Stimulated activated naive CD4-positive, alpha-beta T cell (primary cell): ENCODE results near the gene FAM72B.
"Not testable (repeated sequence)": the region's sequence is repeated elsewhere in the genome, so short reads cannot be mapped to it uniquely, and the experiment has no call there.

Experiments used
- DNase-seq, 6 experiments: peaks; one replicate each; lab custom pipeline; 2025; lab: John Stamatoyannopoulos, UW

The FAM72B gene

DNA sequence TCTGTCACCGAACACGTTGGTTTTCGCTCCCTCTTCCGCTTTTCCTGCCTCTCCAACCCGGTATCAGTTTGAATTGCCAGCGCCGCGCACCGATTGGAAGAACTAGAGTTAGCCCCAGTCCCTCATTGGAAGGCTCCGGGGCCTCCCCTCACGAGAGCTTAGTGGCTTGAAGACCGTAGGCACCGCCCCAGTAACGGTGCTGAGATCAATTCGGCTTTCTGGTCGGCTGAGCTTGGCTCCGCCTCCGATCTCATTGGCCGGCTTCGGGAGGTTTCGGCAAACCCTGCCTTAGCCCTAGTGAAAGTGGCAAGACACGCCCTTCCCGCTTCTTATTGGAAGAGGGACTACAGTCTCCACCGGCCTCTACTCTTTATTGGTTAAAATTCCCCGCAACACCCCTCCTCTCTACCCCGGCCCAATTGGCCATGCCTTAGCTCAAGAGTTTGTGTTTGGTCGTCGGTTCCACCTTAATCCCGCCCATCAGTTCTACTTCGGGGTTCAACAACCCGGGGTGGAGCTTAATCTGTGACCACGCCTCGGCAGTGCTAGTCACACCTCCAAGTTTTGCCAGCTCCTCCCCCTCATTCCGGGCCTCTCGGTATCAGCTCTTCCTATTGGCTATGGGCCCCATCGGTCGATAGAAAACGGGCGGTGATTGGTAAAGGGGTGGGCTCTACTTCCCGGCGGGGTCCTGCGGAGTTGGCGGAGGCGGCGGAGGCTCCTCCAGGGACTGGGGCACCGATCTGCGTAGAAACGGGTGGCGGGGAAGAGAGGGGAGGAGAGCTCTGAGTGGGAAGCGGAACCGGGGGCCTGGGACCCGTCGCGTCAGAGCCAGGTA is at the start of gene FAM72B, which contains the start of gene SRGAP2C:
FAM72B (minus strand) TSS at position 51 of the 838 bp plus-strand sequence. CDS start 851 bp downstream, outside the sequence.
SRGAP2C (plus strand) TSS at position 686 of the 838 bp plus-strand sequence. CDS start 2,472 bp downstream, outside the sequence.
- peak; percentile 87 to 99 (median 96) for DNase-seq

DNA sequence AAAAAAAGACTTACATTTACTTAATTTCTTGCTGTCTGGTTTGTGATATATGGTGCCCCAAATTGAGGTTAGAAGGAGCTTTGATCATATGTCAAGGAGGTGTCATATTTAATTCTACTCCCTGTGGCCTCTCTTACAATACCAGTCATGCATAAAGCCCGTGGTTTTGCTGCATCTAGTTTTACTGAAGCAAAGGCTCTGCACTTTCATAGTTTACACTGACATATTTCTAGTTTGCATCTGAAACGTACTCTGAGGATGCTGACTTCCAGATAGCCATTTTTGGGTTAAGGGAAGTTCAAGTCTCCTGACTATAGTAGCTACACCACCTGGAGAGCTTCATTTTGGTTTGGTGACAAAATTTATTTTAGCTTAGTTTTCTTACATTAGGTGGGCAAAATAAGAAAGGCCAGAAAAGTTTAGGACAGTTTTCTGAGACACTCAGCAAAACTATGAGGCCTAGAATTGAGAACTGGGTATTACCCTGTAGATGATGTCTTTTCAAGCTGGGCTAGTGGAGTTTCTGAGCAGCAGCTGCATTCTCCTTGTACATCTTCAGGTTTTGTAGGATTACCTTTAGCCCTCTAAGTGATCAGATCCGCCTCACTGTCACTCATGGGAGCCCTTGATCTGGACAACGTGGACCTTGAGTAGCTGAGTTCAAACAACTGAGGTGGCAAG is 48.4 kb upstream of the FAM72B start:
- DNase-seq, result not testable (repeated sequence)

DNA sequence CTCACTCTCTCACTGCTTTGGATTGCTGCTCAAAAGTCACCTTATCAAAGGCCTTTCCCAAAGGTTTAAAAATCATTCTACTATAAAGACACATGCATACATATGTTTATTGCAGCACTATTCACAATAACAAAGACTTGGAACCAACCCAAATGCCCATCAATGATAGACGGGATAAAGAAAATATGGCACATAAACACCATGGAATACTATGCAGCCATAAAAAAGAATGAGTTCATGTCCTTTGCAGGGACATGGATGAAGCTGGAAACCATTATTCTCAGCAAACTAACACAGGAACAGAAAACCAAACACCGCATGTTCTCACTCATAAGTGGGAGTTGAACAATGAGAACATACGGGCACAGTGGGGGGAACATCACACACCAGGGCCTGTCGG is 46.5 kb upstream of the FAM72B start:
- DNase-seq, result not testable (repeated sequence)

DNA sequence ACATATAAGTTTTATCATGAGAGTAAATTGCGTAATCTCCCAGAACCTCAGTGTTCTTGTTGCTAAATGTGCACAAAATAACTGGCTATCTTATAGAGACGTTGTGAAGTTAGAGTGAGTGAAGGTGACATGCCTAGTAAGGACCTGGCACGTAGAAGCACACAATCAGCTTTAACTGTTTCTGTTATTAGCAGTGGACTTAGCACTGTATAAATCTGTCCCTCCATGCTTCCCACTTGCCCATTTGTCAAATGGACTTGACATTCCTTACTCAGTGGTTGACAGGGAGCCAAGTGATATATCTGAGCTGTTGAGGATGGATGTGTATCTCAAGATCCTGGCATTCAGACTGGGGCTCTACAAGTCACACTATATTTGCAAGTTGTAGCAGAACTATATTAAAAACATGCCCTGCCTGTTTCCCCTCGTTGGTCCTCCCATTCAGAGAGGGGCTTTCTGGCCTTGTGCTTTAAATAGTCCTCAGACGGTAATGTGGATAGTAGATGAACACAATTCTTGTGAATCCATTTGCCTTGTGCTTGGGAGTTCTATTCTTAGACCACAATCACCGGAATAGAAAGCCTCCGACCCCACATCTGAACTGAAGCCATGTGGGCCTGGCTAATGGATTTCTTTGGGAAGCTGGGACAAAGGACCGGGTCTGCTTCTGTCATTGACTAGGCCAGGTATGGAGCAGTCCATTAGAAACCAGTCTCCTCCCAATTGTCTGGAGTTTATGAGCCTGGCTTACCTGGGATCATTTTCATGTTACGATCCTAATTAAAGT is 43.6 kb upstream of the FAM72B start:
- DNase-seq, result not testable (repeated sequence)

DNA sequence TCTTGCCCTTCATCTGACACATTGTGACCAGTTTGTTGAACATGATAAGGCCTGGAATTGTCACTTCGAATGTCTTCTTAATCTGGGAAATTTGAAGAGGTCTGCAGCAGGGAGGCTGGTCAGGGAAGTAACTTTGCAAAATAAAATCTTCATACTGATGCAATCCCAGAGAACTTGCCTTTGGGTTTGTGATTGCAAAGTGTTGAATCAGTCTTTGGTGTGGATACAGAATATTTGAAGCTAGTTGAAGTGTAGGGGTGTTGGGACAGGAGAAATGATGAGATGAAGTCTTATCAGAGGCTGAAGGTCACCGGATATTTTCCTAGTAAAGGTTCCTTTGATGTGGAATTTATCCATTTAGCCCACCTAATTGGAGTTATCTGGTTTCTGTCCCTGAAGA is 42.8 kb upstream of the FAM72B start:
- DNase-seq, result not testable (repeated sequence)

DNA sequence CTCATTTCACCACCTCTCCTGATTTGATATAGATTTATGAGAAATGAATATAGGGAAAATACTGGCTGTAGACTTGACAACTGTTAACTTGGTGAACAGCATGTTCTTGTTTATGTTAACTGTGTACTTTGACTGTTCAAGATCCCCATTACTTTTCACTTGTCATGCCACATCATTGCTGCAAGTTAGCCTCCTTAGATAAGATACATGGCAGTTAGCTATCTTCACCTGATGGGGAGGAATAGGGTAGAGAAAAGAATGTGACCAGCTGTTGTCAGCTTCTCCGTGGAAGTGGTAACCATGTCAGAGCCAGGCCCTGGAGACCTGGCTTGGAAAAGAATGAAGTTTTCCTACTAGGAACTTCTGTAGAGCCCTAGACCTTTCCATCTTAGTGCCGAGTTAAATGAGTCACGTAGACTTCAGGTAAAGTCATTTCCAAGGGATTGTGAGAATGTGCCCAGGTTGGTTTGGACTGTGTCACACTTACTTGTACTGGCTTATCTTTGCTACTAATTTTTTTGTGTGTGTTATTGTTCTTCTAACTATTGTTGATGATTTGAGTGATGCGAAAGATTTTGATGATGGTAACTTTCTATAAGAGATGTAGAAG is 42.3 kb upstream of the FAM72B start:
- not testable (repeated sequence) for DNase-seq

DNA sequence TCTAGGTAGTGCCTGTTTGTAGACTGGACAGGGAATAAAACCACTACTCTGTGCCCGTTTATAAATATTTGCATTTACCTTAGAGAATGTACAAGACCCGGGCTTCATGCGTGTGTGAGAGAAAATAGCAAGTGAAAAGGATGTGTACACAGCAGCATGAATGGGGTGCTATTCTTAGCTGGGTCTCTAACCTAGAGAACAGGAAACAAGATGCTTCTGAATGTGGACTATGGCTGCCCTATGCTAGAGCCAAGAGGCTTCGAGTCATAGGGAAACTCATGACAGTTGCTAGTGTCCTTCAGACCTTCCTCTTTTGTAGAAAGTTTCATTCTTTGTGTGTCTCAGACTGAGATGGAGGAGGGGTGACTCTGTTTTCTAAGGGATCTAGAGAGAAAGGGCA is 40.6 kb upstream of the FAM72B start:
- DNase-seq, result not testable (repeated sequence)

DNA sequence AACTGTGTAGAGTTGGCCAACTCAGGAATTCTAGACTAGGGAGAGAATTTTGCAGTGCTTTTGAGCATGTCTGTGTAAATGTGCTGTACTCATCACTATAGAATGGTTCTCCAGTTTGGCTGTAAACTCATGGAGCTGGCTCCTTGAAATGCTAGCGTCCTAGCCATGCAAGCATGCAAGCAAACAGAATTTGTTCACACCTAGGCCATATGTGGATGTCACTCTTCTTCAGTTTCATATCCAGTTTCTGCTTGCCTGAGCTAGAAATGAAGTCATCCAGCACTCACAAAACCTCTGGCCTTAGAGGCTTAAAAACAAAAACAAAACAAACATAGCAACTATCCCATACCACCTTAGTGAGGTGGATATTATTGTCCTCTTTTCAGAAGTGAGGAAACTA is 37.6 kb upstream of the FAM72B start:
- not testable (repeated sequence) for DNase-seq

DNA sequence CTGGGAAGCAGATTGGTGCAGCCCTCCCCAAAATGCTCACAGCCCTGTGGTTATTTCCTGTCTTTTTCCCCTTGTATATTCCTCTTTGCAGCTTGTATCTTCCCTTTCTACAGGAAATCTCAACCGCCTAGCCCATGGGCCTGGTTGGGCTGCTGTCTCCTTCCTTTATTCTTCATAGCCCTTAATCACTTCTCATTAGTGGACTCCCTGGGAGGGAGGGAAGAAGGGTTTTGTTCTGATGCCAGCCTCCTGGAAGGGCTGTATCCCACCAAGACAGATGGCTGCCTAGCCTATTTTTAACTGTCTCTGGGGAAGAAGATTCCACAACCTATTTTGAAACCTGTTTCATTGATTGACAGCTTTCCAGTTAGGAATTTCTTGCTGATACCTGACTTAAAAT is 32.5 kb upstream of the FAM72B start:
- DNase-seq, result not testable (repeated sequence)

DNA sequence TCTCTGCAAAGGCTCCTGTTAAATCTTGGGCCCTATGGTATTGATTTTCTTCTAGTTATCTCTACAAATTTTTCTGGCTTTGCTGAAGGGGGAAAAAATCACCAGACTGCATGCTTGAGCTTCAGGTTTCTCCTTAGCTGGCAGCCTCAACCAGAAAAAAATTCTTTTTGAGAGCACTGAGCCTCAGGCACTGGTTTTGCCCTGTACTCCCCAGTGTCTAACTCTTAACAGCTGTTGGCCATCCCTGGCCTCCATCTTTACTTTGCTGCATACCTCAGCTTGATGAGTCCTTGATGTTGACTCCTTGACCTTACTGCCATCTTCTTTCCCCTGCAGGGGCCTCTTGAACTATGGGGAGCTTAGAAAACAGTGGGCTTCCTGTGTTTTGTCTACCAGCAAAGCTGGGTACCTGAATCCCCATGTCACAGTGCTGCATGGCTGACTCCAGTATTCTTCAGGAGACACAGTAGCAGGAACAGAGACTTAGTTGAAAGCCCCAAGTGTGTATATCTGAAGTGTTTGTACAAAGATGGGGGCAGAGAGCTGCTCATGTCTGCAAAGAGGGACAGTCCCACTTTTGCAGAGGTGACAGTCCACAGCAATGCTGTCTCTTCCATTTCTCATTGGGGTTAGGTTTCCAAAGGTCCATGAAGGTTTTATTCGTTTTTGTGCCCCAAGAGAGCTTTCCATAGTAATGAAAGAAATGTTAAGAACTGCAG is 31.7 kb upstream of the FAM72B start:
- not testable (repeated sequence) for DNase-seq

DNA sequence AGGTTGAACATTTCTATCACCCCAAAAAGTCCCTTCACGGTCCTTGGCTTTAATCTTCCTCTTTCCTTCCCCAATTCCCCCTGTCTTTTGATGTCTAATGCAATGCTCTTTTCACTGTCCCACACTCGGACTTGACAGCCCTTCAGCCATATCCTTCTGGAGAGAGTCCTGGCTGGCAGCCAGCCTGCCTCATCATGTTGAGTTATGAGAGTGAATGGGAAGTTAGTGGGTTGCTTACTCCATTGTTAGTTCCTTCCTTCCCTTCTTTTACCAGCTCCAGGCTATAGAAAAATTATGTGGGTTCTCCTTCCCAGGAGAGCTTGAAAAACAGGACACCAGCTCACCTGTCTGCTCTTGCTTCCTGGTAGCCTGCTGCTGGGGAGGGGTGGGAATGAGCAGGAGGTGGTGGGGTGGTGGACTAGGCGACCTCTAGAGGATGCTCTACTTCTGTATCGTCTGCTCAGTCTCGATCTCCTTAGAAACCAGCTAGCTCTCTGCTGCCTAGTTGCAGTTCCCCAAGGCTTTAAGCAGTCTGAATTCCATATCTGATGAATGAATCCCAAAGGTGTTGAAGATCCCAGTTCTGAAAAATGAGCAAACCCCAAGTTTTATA is 30.5 kb upstream of the FAM72B start:
- not testable (repeated sequence) for DNase-seq

DNA sequence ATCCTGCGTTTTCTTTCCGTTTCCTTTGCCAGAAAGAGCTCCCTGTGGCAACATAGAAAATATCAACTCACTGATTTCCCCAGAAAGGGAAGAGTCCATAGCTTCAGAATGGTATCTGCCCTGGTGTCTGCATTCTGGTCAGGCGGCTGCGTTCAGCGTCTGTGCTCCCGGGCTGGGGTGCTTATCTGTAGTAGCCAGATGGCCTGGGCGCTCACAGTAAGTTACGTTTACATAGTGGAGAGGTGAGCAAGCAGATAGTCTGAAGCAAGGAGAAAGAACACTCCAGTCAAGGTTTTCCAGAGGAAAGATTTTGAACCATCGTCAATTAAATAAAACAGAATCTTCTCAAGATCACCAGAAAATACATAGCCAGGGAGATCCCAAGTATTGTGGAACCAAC is 29.4 kb upstream of the FAM72B start:
- DNase-seq, result not testable (repeated sequence)

DNA sequence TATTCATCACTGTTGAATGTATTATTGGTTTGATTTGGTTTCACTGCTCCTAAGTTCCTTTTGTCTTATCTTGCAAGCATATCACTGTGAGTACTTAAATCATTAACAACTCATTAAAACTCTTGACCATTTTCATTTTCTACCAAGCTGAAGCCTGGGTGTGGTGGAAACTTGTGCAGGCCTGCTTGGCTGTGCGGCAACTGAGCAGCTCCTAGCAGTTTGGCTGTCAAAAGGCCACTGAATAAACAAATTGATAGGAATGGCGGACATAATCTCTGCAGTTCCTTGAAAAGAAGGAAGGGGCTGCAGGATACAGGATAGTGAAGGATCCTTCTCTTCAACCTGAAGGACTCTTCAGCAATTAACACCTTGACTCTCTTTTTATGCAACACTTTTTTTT is 26.6 kb upstream of the FAM72B start:
- not testable (repeated sequence) for DNase-seq

DNA sequence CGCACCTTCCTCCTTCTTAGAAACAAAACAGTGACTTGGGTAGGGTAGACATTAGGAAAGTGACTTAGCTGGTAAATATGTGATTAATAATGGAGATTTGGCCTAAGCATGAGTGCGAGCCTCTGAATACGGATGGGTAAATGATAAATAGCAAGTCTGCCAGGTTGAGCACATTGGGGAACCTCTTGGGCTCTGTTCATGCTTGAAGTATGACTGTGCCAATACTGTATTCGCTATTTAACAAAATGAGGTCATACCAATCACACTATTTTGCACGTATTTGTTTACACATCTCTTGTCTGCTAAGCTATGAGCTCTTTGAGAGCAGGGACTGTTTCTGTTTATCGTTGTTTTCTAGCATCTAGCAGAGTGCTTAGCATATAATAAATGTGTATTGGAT is 24.2 kb upstream of the FAM72B start:
- DNase-seq, result not testable (repeated sequence)

DNA sequence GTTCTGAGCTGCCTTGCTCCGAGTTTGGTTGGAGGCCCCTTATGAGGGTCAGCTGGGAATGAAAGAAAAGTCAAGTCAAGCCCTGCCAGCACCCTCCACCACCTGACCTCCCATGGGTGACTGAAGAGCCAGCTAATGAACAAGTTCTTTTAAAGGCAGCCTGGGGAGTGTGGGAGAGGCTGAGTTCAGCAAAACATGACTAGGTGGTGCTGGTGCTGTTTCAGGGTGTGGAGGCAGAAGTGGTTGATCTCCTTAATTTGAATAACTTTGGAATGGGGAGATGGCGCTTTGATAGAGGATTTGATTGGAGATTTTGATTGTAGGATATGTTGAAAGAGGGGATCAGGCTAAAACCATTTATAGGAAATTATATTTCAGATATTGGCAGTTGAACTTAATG is 23.2 kb upstream of the FAM72B start:
- DNase-seq, result not testable (repeated sequence)

DNA sequence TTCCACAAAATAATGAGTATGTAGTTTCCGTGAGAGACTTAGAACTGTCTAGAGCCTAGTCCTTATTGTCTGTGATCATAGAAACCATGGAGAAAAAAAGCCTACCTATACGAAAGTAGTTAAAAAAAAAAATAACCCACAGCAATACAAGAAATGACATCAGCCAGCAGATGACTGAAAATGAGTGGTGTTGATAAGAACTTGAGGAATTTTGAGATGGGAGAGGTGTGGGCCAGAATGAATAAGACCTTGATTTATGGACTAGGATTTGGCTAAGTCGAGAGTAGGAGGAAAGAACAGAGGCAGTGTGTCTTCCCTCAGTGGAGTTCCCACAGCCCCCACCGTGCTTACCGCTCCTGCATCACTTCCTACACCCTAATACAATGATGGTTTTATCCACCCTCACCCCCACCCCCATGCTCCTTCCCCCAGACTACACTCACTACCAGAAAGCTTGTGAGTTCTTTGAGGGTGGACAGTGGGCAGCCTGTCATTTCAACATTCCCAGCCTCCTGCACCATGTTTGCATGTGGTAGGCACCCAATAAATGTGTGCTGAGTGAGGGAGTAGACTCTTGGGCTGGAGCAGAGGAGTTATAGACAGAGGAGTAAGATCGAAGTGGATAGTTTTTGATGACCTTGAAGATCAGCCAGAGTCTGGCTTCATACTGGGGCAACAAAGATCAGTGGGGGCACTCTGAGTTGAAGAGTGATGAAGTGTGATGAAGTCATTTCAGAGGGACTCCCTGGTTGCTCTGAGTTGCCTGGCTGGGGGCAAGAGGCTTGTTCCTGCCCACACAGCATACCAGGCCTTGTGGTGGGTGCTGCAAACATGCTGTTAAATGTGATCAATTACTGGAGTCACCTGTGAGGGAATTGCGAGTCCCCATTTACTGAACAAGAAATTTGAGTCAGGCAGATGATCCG is 21.9 kb upstream of the FAM72B start:
- DNase-seq, result not testable (repeated sequence)

DNA sequence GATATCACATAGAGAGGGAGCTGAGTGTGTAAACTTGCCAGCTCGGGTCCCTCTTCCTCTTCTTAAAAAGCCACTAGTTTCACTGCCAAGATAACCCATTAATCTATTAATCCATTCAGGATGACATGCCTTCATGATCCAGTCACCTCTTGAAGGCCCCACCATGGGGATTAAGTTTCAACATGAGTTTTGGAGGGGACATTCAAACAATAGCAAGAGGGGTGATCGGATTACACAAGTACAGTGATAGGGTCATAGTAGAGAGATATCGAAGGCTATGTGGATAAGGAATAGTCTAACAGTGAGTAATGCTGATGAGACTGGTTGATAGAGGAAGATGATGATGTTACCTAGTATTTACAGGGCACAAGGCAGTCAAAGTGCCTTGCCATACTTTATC is 18.8 kb upstream of the FAM72B start:
- DNase-seq, result not testable (repeated sequence)

DNA sequence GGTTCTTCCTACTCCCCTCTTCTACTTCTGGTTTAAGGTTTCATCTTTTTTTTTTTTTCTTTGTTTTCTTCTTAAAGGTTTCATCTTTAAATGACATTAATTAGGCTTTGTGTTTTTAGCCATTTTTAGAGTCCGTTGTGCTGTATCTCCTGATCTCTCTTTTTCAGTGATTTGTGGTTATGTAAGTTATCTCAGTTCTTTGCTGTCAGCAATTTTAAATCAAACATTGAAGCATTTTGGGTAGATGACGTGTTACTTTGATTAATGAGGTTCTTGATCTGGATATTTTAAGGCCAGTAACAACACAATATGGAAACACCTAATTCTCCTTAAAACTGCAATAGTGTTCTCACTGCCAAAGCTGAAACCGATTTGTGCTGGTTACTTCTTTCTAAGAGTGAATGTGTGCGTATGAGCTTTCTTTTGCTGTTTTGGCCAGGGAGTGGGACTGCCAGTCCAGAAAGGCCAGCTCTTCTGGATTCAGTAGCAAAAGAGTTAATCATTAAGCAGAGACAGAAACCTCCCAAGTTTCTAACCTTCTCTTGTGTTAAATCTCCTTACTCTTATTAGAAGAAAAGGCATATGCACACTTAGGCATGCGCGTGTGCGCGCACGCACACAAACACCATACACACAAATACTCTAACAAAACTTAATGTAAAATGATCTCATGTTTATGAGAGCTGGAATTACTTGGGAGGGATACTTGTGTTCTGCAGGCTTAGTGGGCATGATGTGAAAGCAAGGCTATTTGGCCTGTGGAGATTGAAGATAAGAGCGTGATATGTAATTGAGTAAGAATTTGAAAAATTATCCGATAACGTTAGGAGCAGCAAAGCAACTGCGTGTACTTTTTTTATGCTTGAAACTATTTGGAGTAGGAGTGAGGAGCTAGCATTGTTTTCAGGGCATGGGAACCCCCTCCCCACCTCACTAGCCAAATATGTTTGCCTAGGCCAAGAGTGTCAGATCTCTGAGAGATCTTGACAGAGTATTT is 17.1 kb upstream of the FAM72B start:
- DNase-seq, result not testable (repeated sequence)
